Melanocyte of skin (primary cell): ENCODE results near the gene GALNT16. TPM values are rescaled to one million over a fixed set of nuclear protein-coding genes. Genes with fewer than 3 reads are reported as not detected.

Experiments
- total RNA-seq, 2 donors: library from RNA; depleted of rRNA; stranded (reverse); fragments of >200 nt; gene quantifications; 2 replicates each; pipeline ENCODE4 v1.2.3, GENCODE V29; 2012

GALNT16 gene
- not detected for total RNA-seq

GRCh38 chr14:69259527-69260189 is at the start of gene GALNT16:
GALNT16 (plus strand) TSS chr14:69260158; CDS start chr14:69260291, 133 bp downstream.

GRCh38 chr14:69398053-69398817 is 138.3 kb downstream of the GALNT16 start, which contains the start of the genes ERH and SLC39A9:
ERH (minus strand) TSS chr14:69398299; CDS start chr14:69398233, 66 bp downstream.
SLC39A9 (plus strand) TSS chr14:69398692; CDS start chr14:69399370, 678 bp downstream.

Other genes with a start within 250 kb of the GALNT16 start
- 10 to 100 TPM; 22.0 to 31.0 TPM for gene DCAF5, start 107.0 kb upstream of the GALNT16 start, total RNA-seq
- 10 to 100 TPM; 19.3 to 21.6 TPM for gene EXD2, start 68.7 kb upstream of the GALNT16 start, total RNA-seq
- 100 to 1,000 TPM; 102 to 184 TPM for gene ERH, start 138.1 kb downstream of the GALNT16 start, total RNA-seq
- 100 to 1,000 TPM; 121 to 125 TPM for gene SLC39A9, start 138.5 kb downstream of the GALNT16 start, total RNA-seq
- gene PLEKHD1, start 224.6 kb downstream of the GALNT16 start, total RNA-seq, result under 1 TPM in 1 of 2 donors, not detected in 1; 0.34 TPM